ENCODE measurements around the gene ASCC3.

The ASCC3 gene

GRCh38 chr6:100491952-100492670 lies 389.0 kb downstream of the ASCC3 start:
- DNase-seq (ENCODE audit: low spot score) = no peak

- DNase-seq (ENCODE audit: low spot score) = no peak
Observed at GRCh38 chr6:100490065-100490464, 391.1 kb downstream of the ASCC3 start.

GRCh38 chr6:100488244-100488643 lies 392.9 kb downstream of the ASCC3 start:
- DNase-seq (ENCODE audit: low spot score) = no peak

GRCh38 chr6:100487638-100488037 lies 393.5 kb downstream of the ASCC3 start:
- DNase-seq (ENCODE audit: low spot score) = no peak

GRCh38 chr6:100485268-100485667 lies 395.9 kb downstream of the ASCC3 start:
- DNase-seq (ENCODE audit: low spot score) = no peak

- no peak for DNase-seq (ENCODE audit: low spot score)
Observed at GRCh38 chr6:100484474-100484873, 396.7 kb downstream of the ASCC3 start.

GRCh38 chr6:100482698-100483097 lies 398.4 kb downstream of the ASCC3 start:
- no peak for DNase-seq (ENCODE audit: low spot score)

GRCh38 chr6:100479179-100480035 lies 401.7 kb downstream of the ASCC3 start:
- peak; percentile 39 for DNase-seq (ENCODE audit: low spot score)

GRCh38 chr6:100475554-100476320 lies 405.4 kb downstream of the ASCC3 start:
- no peak for DNase-seq (ENCODE audit: low spot score)

GRCh38 chr6:100473182-100473581 lies 407.9 kb downstream of the ASCC3 start:
- DNase-seq (ENCODE audit: low spot score) = no peak

GRCh38 chr6:100472674-100473073 lies 408.5 kb downstream of the ASCC3 start:
- no peak for DNase-seq (ENCODE audit: low spot score)

- no peak for DNase-seq (ENCODE audit: low spot score)
Observed at GRCh38 chr6:100470422-100471120, 410.6 kb downstream of the ASCC3 start.

GRCh38 chr6:100469101-100469859 lies 411.8 kb downstream of the ASCC3 start:
- DNase-seq (ENCODE audit: low spot score) = no peak

- no peak for DNase-seq (ENCODE audit: low spot score)
Observed at GRCh38 chr6:100468016-100468622, 413.0 kb downstream of the ASCC3 start.

- no peak for DNase-seq (ENCODE audit: low spot score)
Observed at GRCh38 chr6:100467129-100468015, 413.8 kb downstream of the ASCC3 start.

GRCh38 chr6:100466410-100467128 lies 414.6 kb downstream of the ASCC3 start:
- DNase-seq (ENCODE audit: low spot score) = no peak

- no peak for DNase-seq (ENCODE audit: low spot score)
Observed at GRCh38 chr6:100465701-100466409, 415.3 kb downstream of the ASCC3 start.
